GM21360 (cell line): ENCODE results near the gene MESD.
"Not testable (repeated sequence)": the region's sequence is repeated elsewhere in the genome, so short reads cannot be mapped to it uniquely, and the experiment has no call there.

Experiments used
- ATAC-seq: cut with Tn5 transposase; IDR thresholded peaks from one replicate; pipeline ENCODE4 v1.9.1; 2021; ENCODE audit warnings: mild to moderate bottlenecking, moderate library complexity; ENCODE audit not compliant: unreplicated experiment

The MESD gene

DNA sequence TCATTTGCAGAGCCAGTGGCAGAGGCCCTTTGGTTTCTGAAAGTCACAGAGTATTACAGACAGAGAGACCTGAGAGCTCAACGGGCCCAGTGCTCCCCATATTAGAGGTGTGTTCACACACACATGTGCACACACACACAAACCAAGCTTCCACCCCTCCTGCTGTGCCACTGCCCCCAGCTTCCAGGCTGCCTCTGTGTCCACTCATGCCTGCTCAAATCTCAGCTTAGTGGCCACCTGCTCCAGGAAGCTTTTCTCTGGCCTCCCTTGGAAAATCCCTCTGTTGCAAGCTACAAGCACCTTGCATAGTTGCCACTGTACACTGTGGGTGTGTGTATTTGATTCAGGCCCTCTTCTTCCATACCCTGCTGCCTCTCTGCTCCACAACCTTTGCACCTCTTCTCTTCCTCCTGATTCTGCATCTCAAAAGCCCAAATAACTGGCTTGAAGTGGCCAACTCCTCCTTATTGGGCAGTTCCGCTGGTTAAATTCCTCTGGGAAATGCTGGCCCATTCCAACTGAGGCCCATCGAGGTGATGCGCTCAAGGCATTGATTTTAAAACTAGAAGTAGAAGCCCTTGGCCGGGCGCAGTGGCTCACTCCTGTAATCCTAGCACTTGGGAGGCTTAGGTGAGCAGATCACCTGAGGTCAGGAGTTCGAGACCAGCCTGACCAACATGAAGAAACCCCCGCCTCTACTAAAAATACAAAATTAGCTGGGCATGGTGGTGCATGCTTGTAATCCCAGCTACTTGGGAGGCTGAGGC, 23.0 kb downstream of the MESD start:
- no peak for ATAC-seq

DNA sequence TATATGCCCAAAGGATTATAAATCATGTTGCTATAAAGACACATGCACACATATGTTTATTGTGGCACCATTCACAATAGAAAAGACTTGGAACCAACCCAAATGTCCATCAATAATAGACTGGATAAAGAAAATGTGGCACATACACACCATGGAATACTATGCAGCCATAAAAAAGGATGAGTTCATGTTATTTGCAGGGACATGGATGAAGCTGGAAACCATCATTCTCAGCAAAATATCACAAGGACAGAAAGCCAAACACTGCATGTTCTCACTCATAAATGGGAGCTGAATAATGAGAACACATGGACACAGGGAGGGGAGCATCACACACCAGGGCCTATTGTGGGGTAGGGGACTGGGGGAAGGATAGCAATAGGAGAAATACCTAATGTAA, 24.2 kb downstream of the MESD start:
- ATAC-seq: not testable (repeated sequence)

DNA sequence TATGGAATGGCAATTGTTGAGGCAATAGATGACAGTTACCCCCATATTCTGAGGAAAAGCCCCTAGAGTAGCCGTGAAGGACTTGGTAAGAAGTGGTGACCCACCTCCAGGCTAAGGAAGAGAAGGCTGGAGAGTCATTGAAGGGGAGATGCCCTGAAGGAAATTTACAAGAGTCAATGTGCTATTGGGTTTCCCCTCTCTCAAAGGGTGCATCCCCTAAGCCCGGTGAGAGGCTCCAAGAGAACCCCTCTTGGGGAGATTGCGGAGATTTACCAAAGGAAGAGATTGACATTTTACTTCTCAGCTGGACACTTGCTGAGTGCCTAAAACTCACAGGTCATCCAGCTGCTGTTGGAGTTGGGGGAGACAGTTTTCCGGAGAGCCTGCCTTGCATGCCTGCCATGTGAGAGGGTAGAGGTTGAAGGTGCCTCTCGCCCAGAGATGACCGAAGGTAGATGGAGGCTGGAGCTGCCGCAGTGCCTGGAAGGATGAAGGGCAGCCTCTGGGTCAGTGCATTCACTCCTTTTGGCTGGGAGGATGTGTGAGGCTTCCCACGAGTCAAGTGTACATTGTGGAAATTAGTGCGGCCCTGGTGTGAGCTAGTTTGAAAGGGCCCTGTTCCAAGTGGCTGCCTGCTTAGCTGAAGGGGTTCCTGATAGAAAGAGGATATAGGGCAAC, 30.7 kb downstream of the MESD start:
- no peak for ATAC-seq

DNA sequence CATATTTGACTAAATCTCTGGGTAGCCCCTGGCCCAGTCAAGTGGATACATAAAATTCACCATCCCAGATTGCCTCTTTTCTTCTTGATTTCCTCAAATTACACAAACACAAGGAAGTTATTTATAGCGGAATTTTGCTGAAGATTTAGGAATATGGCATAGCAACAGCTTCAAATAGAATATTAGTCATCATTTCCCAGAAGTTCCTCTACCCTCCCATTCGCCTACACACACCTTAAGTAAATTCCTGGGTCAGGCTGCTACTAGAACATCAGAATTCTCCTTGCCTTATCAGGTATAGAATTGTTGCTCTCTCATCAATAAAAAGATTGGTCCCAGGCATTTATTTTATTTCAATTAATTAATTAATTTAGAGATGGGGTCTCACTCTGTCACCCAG, 31.6 kb downstream of the MESD start:
- no peak for ATAC-seq

DNA sequence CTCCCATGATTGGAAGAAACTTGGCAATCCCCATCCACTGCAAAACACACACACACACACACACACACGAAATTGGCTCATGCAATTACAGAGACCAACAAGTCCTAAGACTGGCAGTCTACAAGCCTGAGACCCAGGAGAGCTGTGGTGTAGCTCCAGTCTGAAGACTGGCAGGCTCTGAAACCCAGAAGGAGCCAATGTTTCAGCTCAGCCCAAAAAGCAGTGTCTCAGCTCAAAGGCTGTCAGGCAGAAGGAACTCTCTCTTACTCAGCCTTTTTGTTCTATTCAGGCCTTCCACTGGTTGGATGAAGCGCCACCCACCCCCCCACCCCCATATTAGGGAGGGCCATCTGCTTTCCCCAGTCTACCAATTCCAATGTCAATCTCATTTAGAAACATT, 32.1 kb downstream of the MESD start:
- ATAC-seq: no peak

DNA sequence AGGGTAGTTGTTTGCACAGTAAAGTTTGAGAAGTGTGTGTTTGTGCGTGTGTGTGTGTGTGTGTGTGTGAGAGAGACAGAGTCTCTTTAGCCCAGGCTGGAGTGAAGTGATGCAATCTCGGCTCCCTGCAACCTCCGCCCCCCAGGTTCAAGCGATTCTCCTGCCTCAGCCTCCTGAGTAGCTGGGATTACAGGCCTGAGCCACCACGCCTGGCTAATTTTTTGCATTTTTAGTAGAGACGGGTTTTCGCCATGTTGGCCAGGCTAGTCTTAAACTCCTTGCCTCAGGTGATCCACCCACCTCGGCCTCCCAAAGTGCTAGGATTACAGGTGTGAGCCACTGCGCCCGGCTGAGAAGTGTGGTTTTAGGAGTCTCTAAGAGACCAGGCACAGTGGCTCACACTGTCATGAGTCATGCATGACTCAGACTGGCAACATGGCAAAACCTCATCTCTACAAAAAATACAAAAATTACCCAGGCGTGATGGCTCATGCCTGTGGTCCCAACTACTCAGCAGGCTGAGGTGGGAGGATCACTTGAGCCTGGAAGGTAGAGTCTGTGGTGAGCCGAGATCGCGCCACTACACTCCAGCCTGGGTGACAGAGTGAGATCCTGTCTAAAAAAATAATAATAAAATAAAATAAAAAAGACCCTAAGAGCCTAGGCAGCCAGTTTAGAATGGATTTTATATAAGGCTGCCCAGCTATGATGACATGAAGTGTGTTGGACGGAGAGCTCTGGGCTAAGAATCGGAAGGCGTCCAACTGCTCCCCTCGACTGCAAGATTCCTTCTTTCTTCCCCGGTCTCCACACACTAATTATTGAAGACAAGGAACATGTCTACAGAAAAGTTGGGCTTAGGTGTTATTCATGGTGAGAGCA, 33.8 kb downstream of the MESD start:
- not testable (repeated sequence) for ATAC-seq

DNA sequence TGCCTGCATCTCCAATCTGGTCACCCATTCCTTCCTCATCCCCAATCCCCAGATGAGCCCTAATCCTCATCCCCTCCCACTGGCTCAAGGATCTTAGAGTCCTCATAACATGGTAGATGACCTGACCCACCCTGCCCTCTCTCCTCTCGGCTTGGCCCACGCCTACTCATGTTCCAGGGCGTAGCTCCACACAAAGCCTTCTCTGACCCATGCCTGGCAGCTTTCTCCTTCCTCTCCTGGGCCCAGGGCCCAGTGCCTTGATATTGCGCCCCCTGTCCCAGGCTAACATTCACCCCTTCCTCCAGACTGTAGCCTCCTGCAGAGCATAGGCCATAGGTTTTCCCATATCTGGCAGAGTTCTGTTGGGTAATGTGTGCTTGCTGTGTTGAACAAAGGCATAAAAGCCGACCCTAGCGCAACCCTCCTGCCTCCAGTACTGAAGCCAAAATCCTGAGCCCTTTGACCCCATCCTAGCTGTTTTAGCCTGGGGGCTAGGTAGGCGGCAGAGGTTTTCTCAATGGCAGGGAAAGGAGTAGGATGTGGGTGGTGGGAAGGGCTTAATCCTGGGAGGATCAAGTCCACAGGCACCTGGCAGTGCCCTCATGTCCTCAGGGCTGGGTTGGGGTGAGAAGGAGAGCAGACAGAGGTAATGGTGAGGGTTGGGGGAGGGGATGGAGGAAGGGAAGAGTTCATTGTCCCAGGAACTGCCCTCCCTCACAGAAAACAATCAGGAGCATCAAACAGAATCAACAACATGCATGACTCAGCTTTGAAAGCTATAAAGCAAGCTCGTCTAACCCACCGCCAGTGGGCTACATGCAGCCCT, 35.5 kb downstream of the MESD start:
- no peak for ATAC-seq

DNA sequence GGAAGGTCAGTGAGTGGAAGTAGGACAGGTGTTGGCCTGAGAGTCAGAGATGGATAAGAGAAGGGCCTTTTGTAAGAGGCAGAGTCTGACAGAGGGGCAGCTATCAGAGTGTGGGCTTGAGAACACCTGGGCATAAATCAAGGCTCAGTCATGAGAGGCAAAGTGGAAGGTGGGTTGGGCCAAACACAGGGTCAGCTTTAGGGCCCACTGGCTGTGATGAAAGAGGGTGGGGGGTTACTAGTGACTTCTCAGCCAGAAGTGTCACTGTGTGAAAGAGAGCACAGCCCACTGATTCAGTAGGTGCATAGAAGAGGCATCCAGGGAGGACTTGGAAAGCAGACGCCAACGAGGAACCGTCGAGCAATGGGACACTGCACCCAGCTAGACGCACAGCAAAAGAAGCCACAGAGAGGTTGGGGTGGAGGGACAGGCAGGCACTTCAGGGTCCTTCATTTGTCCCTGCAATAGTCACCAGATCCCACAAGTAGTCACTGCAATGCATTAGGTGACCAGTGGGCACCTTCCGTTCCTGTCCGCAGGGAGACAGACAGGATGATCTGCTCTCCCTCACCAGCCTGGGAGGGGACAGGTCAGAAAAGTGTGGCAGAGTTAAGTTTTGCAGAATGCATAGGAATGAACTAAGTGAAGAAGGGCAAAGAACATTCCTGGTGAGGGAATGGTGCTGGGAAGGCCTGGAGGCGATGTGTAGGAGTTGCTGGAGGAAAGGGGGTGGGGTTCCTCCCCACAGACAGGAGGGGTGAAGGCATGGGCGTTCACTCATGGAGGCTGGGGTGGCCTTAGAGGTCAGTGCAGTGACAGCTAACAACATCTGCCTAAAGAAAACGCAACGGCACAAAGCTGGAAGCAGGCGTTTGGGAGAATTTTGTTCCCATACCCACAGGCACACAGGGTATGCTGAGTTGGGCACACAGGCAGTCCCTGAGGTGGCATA, 36.3 kb downstream of the MESD start:
- no peak for ATAC-seq

DNA sequence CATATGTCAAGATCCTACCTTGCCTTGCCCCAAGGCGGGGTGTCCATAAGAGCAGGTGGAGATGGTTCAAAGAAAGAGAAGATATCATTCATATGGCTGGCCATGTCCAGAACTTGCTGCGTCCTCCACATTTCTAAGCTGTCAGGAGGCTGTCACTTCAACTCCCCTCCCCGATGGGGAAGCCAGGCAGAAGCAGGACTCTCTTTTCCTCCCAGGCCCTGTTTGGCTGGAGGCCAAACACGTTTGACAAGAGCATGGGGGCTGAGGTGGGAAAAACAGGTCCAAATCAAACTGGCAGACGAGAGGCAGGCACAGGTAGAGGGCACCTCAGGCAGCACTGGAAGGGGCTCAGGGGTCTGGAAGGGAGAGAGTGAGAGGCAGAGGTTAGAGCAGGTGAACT, 37.7 kb downstream of the MESD start:
- no peak for ATAC-seq

DNA sequence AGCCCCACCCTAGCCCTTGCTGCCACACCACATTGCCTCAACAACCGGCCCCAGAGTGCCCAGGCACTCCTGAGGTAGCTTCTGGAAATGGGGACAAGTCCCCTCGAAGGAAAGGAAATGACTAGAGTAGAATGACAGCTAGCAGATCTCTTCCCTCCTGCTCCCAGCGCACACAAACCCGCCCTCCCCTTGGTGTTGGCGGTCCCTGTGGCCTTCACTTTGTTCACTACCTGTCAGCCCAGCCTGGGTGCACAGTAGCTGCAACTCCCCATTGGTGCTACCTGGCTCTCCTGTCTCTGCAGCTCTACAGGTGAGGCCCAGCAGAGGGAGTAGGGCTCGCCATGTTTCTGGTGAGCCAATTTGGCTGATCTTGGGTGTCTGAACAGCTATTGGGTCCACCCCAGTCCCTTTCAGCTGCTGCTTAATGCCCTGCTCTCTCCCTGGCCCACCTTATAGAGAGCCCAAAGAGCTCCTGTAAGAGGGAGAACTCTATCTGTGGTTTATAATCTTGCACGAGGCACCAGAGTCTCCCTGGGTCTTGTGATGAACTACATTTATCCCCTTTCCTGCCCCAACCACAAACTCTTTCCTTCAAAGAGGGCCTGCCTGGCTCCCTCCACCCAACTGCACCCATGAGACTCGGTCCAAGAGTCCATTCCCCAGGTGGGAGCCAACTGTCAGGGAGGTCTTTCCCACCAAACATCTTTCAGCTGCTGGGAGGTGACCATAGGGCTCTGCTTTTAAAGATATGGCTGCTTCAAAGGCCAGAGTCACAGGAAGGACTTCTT, 39.1 kb downstream of the MESD start:
- ATAC-seq: no peak

DNA sequence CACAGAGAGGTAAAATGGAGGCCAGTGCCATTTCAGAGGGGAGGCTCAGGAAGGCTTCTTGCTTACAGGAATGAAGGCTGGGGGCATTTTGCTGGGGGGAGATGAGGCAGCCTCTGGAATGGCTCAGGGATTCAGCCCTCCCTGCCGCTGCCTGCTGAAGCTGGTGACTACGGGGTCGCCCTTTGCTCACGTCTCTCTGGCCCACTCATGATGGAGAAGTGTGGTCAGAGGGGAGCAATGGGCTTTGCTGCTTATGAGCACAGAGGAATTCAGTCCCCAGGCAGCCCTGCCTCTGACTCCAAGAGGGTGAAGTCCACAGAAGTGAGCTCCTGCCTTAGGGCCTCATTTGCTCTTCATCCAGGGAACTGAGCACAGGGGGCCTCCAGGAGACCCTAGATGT, 39.9 kb downstream of the MESD start:
- ATAC-seq: no peak

DNA sequence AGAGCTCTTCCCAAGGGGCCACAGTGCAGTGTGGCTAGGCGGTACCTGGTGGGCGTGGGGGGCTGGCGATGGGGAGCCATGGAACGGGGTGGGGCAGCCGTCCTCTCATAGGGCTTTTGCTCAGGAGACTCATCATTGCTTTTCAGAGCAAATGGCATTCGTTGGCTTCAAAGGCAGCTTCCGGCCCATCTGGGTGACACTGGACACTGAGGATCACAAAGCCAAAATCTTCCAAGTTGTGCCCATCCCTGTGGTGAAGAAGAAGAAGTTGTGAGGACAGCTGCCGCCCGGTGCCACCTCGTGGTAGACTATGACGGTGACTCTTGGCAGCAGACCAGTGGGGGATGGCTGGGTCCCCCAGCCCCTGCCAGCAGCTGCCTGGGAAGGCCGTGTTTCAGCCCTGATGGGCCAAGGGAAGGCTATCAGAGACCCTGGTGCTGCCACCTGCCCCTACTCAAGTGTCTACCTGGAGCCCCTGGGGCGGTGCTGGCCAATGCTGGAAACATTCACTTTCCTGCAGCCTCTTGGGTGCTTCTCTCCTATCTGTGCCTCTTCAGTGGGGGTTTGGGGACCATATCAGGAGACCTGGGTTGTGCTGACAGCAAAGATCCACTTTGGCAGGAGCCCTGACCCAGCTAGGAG, 40.8 kb downstream of the MESD start:
- no peak for ATAC-seq

DNA sequence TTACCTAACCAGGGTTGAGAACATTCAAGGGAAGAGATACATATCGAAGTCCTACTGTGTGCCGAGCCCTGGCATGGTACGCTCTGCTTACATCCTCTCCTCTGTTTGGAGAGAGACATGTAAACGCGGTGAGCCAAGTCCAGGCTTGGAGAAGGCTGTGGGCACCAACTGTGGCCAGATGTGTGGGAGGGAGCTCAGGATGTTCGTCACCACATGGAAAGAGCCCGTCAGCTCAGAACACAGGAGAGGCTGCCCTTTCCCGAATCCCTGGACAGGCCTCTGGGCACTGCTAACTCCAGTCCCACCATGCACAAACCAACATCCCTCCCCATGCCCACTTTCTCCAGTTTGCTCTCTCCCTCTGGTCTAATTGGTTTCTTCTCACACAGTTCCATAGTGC, 43.0 kb downstream of the MESD start:
- no peak for ATAC-seq

DNA sequence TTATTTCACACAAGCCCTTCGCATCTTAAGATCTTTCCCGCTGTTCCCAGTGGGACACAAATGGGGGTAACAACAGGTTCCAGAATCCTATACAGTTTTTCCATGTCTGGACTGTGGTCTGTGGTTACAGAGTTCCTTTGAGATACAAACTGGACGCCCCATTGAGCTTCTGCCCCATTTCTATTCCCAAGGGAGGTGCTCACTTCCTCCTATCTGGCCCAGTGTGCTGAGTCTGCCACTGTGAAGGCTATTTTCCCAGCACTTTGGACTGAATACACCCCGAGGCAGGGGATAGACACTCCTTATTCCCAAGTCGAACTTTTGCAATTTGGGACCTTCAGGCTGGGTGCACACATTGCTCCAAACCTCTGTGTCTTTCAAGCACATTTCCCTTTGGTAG, 44.0 kb downstream of the MESD start:
- no peak for ATAC-seq

DNA sequence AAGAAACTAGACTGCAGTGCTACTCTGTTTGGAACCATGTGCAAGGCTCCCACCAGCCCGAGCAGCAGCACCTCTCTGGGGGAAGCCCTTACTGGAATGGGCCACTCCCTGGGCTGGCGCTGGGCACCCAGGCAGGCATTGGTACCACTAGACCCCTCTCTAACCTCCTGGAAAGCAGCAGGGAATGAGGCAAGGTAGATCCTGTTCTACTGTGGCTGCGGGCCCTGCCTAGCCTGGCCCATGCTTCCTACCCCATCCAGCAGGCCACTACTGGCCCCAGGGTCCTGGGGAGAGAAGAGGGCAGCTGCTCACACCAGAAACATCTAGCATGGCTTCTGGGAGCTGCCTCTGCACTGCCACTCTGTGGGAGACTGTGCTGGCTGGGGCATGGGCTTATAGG, 44.8 kb downstream of the MESD start:
- ATAC-seq: no peak

DNA sequence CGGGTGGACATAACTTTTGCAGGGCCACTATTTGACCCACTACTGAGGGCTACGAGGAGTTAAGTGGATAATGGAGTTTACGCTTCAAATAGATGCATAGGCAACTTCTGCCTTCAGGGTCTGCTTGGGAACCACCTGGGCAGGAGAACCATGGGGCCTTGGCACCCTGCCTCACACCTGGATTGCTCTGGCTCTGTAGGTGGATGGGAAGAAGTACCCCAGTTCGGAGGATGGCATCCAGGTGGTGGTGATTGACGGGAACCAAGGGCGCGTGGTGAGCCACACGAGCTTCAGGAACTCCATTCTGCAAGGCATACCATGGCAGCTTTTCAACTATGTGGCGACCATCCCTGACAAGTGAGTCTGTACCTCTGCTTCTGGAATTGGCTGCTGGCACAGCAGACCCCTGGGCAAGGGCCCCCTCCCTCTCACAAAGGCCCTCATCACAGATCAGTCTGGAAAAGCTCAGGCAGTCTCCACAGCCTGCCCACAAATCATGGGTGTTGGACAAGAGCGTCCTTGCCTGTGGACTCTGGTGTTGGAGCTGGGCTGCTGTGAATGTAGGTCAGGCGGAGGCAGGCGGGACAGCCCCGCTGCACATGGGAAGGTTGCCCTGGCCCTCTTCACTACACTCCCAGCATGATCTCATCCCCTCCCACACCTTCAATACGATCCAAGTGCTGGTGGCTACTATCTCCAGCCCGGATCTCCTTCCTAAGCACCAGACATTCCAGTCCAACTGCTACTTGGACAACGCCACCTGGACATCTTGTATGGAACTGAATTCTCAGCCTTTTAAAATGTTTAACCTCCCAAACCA, 46.7 kb downstream of the MESD start:
- no peak for ATAC-seq

DNA sequence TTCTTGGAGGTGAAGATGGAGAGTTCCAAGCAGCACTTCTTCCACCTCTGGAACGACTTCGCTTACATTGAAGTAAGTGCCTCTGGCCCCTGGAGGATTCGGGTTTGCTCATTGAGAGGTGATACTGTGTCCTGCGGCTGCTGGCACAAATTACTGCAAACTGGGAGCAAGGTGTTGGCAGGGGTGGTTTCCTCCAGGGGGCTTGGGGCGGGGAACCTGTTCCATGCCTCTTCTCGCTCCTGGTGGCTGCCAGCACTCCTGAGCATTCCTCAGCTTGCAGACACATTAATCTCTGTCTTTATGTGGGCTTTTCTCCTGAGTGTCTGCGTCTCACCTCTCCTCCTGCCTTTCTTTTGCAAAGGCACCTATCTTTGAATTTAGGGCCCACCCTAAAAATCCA, 47.4 kb downstream of the MESD start:
- ATAC-seq: no peak

DNA sequence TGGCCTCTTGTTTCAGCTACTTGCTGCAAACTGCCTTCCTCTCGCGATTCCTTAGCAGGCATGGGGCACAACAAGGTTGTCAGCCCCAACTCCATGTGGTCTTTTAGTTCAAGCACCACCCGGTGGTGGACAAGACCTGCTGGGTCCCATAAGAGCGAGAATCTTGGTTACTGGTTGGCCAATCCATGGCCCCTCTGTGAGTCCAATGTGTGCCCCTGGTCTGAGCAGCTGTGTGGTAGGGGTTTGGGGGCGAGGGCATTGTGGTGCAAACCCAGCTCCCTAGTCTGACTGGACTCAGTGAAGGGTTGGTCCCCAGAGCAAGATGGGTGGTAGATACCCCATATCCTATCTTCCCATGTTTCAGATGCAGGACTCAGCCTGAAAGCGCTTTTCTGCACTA, 48.8 kb downstream of the MESD start:
- ATAC-seq: no peak
